DMS 273 treated with DMSO at 0.1 percent for 48 hours (cell line): Measurements from ENCODE around the gene SFT2D3.
"Not testable (repeated sequence)": the region's sequence is repeated elsewhere in the genome, so short reads cannot be mapped to it uniquely, and the experiment has no call there.

Source experiments
- DNase-seq: peaks from one replicate; lab custom pipeline; 2025; lab: John Stamatoyannopoulos, UW

The SFT2D3 gene

GRCh38 chr2:127743477-127744026 is 42.3 kb downstream of the SFT2D3 start:
- no peak for DNase-seq

- no peak for DNase-seq
Measured at GRCh38 chr2:127747621-127748020, 46.3 kb downstream of the SFT2D3 start.

- DNase-seq = not testable (repeated sequence)
Measured at GRCh38 chr2:127749537-127749936, 48.2 kb downstream of the SFT2D3 start.

GRCh38 chr2:127753374-127753773 is 52.1 kb downstream of the SFT2D3 start:
- no peak for DNase-seq

- no peak for DNase-seq
Measured at GRCh38 chr2:127754186-127754585, 52.9 kb downstream of the SFT2D3 start.
